GM10266 (cell line): ENCODE measurements around the gene TNFAIP8L2.
"Not testable (repeated sequence)": the region's sequence is repeated elsewhere in the genome, so short reads cannot be mapped to it uniquely, and the experiment has no call there.

Experiments
- DNase-seq: peaks from one replicate; pipeline ENCODE4 v3.0.0; 2012; ENCODE audit errors: extremely low spot score
- CTCF ChIP-seq: IDR thresholded peaks from 2 replicates; pipeline ENCODE4 v1.5.1; 2012; ENCODE audit warnings: mild to moderate bottlenecking, low read depth; ENCODE audit not compliant: control insufficient read depth, insufficient read depth; ENCODE audit errors: missing control alignments

The TNFAIP8L2 gene

GRCh38 chr1:151175041-151175741, 18.7 kb downstream of the TNFAIP8L2 start:
- DNase-seq, result no peak
- no peak for TF ChIP-seq CTCF

DNA sequence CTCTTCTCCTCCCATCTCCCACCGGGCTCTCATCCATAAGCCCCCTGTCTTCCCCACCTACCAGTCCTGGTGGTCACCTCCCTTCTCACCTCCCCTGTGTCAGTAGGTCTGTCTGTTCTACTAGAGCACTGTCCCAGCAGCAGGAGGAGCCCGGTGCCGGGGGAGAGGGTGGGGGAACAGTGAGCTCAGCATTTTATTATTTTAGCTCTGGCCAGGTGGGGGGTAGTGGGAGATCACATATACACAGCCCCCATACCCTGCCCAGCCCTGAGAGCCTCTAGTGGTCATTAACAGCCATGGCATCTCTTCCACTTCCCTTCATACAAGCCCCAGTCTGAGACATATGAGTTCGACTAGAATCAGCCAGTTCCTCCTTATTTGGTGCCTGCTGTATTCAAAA, 19.4 kb downstream of the TNFAIP8L2 start, which contains the start of gene TMOD4:
Gene TMOD4 (minus strand): TSS at position 119 of the 400 bp plus-strand sequence. CDS start 1,106 bp downstream, outside the sequence.
- no peak for DNase-seq
- peak; percentile 31 for TF ChIP-seq CTCF

DNA sequence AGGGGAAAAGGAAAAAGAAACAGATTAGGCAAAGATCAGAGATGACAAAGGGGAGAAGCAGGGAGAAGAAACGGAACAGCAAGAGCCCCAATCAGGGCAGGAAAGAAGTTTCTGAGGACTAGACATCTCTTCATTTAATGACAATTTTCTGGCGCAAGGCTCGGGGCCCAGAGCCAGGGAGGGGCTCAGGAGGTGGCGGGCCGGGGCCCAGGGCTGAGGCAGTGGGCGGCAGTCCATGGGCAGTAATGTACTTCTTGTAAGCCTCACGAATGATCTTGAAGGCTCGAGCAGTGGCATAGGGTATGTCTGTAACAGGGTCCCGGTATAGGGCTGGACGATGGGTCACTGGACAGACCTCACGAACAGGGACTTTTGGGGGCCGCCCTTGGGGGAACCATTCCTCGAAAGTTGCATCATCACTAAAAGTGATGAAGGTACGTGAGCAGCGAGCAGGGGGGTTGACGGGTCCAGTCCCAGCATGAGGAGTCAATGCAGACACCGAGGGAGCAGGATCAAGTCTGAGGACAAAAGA, 20.1 kb downstream of the TNFAIP8L2 start:
- no peak for DNase-seq
- TF ChIP-seq CTCF, result no peak

GRCh38 chr1:151184211-151184610, 27.8 kb downstream of the TNFAIP8L2 start:
- TF ChIP-seq CTCF, result no peak
- no peak for DNase-seq

DNA sequence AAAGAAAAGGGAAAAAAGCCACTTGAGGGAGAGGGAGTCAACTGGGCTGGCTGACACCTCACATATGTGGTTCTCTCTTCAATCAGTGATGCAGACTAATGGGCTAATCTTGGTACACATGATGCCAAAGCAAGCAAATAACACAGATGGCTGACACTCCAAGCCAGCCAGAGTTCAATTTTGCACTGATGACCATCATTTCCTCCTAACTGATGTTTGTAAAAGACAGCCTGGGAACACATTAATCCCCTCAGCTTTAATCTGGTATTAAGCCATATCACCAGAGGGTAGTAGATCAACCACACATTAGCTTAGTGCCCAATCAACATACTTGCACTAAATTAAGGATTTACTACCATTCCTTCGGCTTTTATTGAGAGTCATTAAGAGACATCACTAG, 30.8 kb downstream of the TNFAIP8L2 start:
- no peak for TF ChIP-seq CTCF
- no peak for DNase-seq

DNA sequence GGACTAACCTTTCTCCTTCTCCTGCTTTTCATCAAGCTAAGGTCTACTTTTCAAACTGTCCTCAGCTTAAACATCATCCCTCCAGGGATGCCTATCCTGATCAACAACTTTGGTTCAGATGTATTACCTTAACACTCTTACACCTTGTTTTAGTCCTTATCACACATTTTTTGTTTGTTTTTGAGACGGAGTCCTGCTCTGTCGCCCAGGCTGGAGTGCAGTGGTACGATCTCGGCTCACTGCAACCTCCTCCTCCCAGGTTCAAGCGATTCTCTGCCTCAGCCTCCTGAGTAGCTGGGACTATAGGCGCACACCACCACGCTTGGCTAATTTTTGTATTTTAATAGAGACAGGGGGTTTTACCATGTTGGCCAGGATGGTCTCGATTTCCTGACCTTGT, 32.2 kb downstream of the TNFAIP8L2 start:
- DNase-seq, result not testable (repeated sequence)

DNA sequence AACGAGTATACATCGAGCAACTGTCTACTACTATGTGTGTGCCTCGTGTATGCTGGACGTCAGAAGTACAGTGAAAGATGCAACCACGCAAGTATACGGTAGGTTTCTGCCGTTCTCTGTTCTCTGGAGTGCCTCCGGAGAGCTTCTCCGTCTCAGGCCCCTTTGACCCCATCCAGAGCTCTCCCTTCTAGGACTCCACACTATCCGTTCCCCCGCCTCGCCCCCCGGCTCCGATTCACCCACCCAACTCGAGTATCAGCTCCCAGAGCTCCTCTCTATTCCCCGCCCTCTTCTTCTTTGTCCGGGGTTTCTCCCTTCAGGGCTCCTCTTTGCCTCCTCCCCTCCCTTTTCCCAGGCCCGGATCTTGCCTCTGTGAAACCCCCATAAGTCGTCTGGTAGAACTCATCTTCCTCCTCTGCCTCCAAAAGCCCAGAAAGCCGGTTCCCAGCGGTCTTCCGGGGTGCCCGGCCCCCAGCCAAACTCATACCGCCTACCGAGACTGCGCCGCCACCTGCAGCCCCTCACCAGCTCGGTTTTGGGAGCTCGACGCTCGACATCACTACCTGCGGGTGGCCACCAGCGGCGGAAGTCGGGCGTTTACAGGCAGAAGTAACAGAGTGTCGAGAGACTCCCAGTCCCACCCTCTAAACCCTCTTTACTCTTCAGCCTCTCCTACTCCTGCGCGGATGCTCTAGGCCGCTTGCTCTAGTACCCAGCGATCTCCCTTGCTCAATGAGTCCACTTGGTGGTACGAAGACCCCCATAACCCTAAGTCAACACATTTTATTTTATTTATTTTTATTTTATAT, 33.4 kb downstream of the TNFAIP8L2 start, which contains the start of gene VPS72:
Gene VPS72 (minus strand): TSS at position 561 of the 809 bp plus-strand sequence. CDS start 76 bp downstream, at position 485.
- peak; percentile 87 for DNase-seq
- TF ChIP-seq CTCF, result no peak
